Liver (tissue), 9 donors: ENCODE results near the gene IKZF1. TPM values are rescaled to one million over a fixed set of nuclear protein-coding genes. Genes with fewer than 3 reads are reported as not detected.

Experiments
- DNase-seq: peaks from one replicate; pipeline ENCODE4 v3.0.0-alpha.2; 2017; ENCODE audit warnings: low spot score
- H3K27ac ChIP-seq, 2 donors: one replicate each; pipeline ENCODE4 v1.7.0; 2013; ENCODE audit warnings: inconsistent platforms in 2 of 2, low read length in 2 of 2, control low read depth in 1 of 2, low read depth in 1 of 2, mild to moderate bottlenecking in 1 of 2
- H3K27me3 ChIP-seq, 4 donors: one replicate each; pipeline versions ENCODE4 v1.6.1 to v1.7.0; 2013; ENCODE audit warnings: low read length in 3 of 4, inconsistent platforms in 1 of 4, mild to moderate bottlenecking in 1 of 4, moderate library complexity in 1 of 4; ENCODE audit not compliant: control insufficient read depth in 4 of 4, insufficient read depth in 4 of 4
- H3K36me3 ChIP-seq, 4 donors: one replicate each; pipeline versions ENCODE4 v1.6.1 to v1.7.0; 2013; ENCODE audit warnings: low read length in 3 of 4, mild to moderate bottlenecking in 3 of 4, low read depth in 1 of 4, moderate library complexity in 1 of 4; ENCODE audit not compliant: control insufficient read depth in 4 of 4, insufficient read depth in 3 of 4
- H3K4me1 ChIP-seq, 4 donors: one replicate each; pipeline versions ENCODE4 v1.6.1 to v1.7.0; 2013; ENCODE audit warnings: low read length in 3 of 4, mild to moderate bottlenecking in 3 of 4, moderate library complexity in 1 of 4; ENCODE audit not compliant: control insufficient read depth in 4 of 4, insufficient read depth in 4 of 4
- H3K4me3 ChIP-seq, 3 donors: one replicate each; pipeline versions ENCODE4 v1.6.1 to v1.7.0; 2013; ENCODE audit warnings: low read length in 3 of 3, control low read depth in 1 of 3, low read depth in 1 of 3, mild to moderate bottlenecking in 1 of 3
- H3K9ac ChIP-seq, 2 donors: one replicate each; pipeline ENCODE4 v1.7.0; 2013; ENCODE audit warnings: low read length in 2 of 2, mild to moderate bottlenecking in 2 of 2, moderate library complexity in 2 of 2, control low read depth in 1 of 2, low read depth in 1 of 2
- H3K9me3 ChIP-seq, 4 donors: one replicate each; pipeline versions ENCODE4 v1.6.1 to v1.7.0; 2013; ENCODE audit warnings: low read length in 3 of 4; ENCODE audit not compliant: control insufficient read depth in 4 of 4
- ATF3 ChIP-seq: IDR thresholded peaks from 2 replicates; pipeline ENCODE4 v1.6.1; 2016; ENCODE audit warnings: antibody characterized with exemption
- CTCF ChIP-seq: fragments of 150-350 bp; IDR thresholded peaks from 2 replicates; pipeline ENCODE4 v1.5.1; 2017; ENCODE audit warnings: improper control_type of control experiment, low read depth, low read length; ENCODE audit not compliant: missing input control
- FOXA1 ChIP-seq: IDR thresholded peaks from 2 replicates; pipeline ENCODE4 v1.6.1; 2016; ENCODE audit warnings: antibody characterized with exemption
- GABPA ChIP-seq, 2 donors: IDR thresholded peaks in 1 of 2; conservative IDR thresholded peaks in 1 of 2; 2 replicates each; pipeline ENCODE4 v1.6.1; 2016; ENCODE audit warnings: antibody characterized with exemption in 2 of 2, mild to moderate bottlenecking in 1 of 2, moderate library complexity in 1 of 2
- HNF4A ChIP-seq, 2 donors: conservative IDR thresholded peaks; 2 replicates each; pipeline ENCODE4 v1.6.1; 2016; ENCODE audit warnings: antibody characterized with exemption in 2 of 2, mild to moderate bottlenecking in 2 of 2
- HNF4G ChIP-seq: IDR thresholded peaks from 2 replicates; pipeline ENCODE4 v1.6.1; 2016; ENCODE audit warnings: antibody characterized with exemption
- JUND ChIP-seq, 2 donors: IDR thresholded peaks; 2 replicates each; pipeline ENCODE4 v1.6.1; 2016; ENCODE audit warnings: antibody characterized with exemption in 2 of 2
- MAX ChIP-seq: IDR thresholded peaks from 2 replicates; pipeline ENCODE4 v1.6.1; 2016; ENCODE audit warnings: antibody characterized with exemption
- NR2F2 ChIP-seq: IDR thresholded peaks from 2 replicates; pipeline ENCODE4 v1.6.1; 2016; ENCODE audit warnings: antibody characterized with exemption
- RAD21 ChIP-seq, 2 donors: IDR thresholded peaks; 2 replicates each; pipeline ENCODE4 v1.6.1; 2016; ENCODE audit warnings: antibody characterized with exemption in 2 of 2, mild to moderate bottlenecking in 2 of 2
- REST ChIP-seq: IDR thresholded peaks from 2 replicates; pipeline ENCODE4 v1.6.1; 2016; ENCODE audit warnings: antibody characterized with exemption, mild to moderate bottlenecking
- SP1 ChIP-seq: IDR thresholded peaks from 2 replicates; pipeline ENCODE4 v1.6.1; 2018; ENCODE audit warnings: antibody characterized with exemption, mild to moderate bottlenecking
- YY1 ChIP-seq: IDR thresholded peaks from 2 replicates; pipeline ENCODE4 v1.6.1; 2016; ENCODE audit warnings: antibody characterized with exemption, mild to moderate bottlenecking
- ZBTB33 ChIP-seq: IDR thresholded peaks from 2 replicates; pipeline ENCODE4 v1.6.1; 2016; ENCODE audit warnings: antibody characterized with exemption
- WGBS: extraction: QIAGEN DNeasy Blood & Tissue Kit; methylation state at CpG from one replicate; pipeline ENCODE4 v1.1.7; 2013; 5-methylcytosine and 5-hydroxymethylcytosine counted together
- polyA plus RNA-seq, 2 donors: library from polyadenylated mRNA; stranded (reverse) in 1 of 2; unstranded in 1 of 2; fragments of 200-250 nt in 1 of 2; fragments of >200 nt in 1 of 2; fragmentation: Nextera tagmentation in 1 of 2; extraction: Ambion mirVana in 1 of 2; gene quantifications; one replicate each; pipeline versions ENCODE4 v1.2.1 to v1.2.3, GENCODE V29; 2013 to 2015
- total RNA-seq, 2 donors: library from RNA; depleted of rRNA; stranded (reverse); fragments of >200 nt; gene quantifications; one replicate each; pipeline ENCODE4 v1.2.3, GENCODE V29; 2014
- donor health status: healthy.
- donor health status: healthy.
- donor health status: healthy.
- donor health status: healthy.
- donor health status: healthy.

IKZF1 gene
- total and polyA plus RNA-seq, 4 donors = 1.6 to 43.5 (median 6.2) TPM

GRCh38 chr7:50264908-50265307 is 39.6 kb upstream of the IKZF1 start:
- DNase-seq = no peak
- no peaks in the 10 kb centered on the region for H3K4me1 ChIP-seq
- H3K27me3 ChIP-seq = no peaks in the 10 kb centered on the region
- no peaks in the 10 kb centered on the region for H3K36me3 ChIP-seq
- H3K4me3 ChIP-seq = no peak overlapping the region
- no peak for TF ChIP-seq ZBTB33
- no peak for TF ChIP-seq JUND (IDR thresholded peaks at IDR 0.05)
- TF ChIP-seq MAX = no peak
- TF ChIP-seq NR2F2 = no peak
- TF ChIP-seq RAD21 (IDR thresholded peaks at IDR 0.05) = no peak
- TF ChIP-seq HNF4G = no peak
- no peak for TF ChIP-seq GABPA (IDR thresholded peaks at IDR 0.05 in 1 of 2, conservative IDR thresholded peaks at IDR 0.05 in 1 of 2)
- TF ChIP-seq YY1 = no peak
- TF ChIP-seq FOXA1 = no peak
- H3K9me3 ChIP-seq = no peaks in the 10 kb centered on the region
- H3K9ac ChIP-seq = no peak overlapping the region
- H3K27ac ChIP-seq = no peak overlapping the region
- WGBS = 40% methylated on average over 3 of the region's 3 CpGs

- Histone ChIP-seq H3K27ac (peak overlapping the region in 1 of 2 donors; percentile 9), H3K4me1 (no peaks in the 10 kb centered on the region), H3K9me3 (no peaks in the 10 kb centered on the region), H3K36me3 (no peaks in the 10 kb centered on the region), H3K4me3 (no peak overlapping the region), H3K9ac (no peak overlapping the region), H3K27me3 (no peaks in the 10 kb centered on the region)
- TF ChIP-seq YY1 (no peak), REST (no peak), MAX (no peak), HNF4A (conservative IDR thresholded peaks at IDR 0.05) (no peak), SP1 (no peak), CTCF (no peak), GABPA (IDR thresholded peaks at IDR 0.05 in 1 of 2, conservative IDR thresholded peaks at IDR 0.05 in 1 of 2) (no peak), NR2F2 (no peak), ATF3 (no peak), RAD21 (IDR thresholded peaks at IDR 0.05) (no peak)
- WGBS = 73% methylated on average over 6 of the region's 6 CpGs
- no peak for DNase-seq
These were observed 38.4 kb upstream of the IKZF1 start for GRCh38 chr7:50265968-50266634.
